H1 (cell line): ENCODE measurements around the gene AFF1. TPM values are rescaled to one million over a fixed set of nuclear protein-coding genes. Genes with fewer than 3 reads are reported as not detected.

Experiments used
- CTCF ChIA-PET: fragments of 300-600 bp; sonication (Branson Sonifier 250); formaldehyde crosslinking; loops from one replicate; lab custom pipeline; 2021; ENCODE audit not compliant: partially characterized antibody; lab: Charles Lee
- POLR2A ChIA-PET: fragments of 300-600 bp; sonication (Branson Sonifier 250); formaldehyde crosslinking; loops from one replicate; lab custom pipeline; 2021; ENCODE audit warnings: inconsistent platforms; ENCODE audit not compliant: partially characterized antibody; lab: Charles Lee
- DNase-seq, 2 experiments: peaks; one replicate each; pipeline versions ENCODE4 v3.0.0 to v3.0.0-alpha.2; 2010 to 2022; ENCODE audit warnings: low spot score in 2 of 2, low read depth in 1 of 2, mixed read lengths in 1 of 2
- FAIRE-seq: peaks from 2 replicates; lab custom pipeline; 2011; peaks lifted over from hg19 to GRCh38; lab: Jason Lieb, UNC
- H2AFZ ChIP-seq: 2 replicates; pipeline ENCODE4 v1.8.1; 2012; ENCODE audit warnings: low read length, inconsistent platforms
- H2AK5ac ChIP-seq: 2 replicates; pipeline ENCODE4 v1.6.1; 2013; ENCODE audit warnings: low read depth, low read length
- H2BK120ac ChIP-seq: replicated peaks from 2 replicates; pipeline ENCODE3; 2013; ENCODE audit warnings: low read depth, low read length, inconsistent platforms
- H2BK12ac ChIP-seq: 2 replicates; pipeline ENCODE4 v1.6.1; 2013; ENCODE audit warnings: low read depth, low read length
- H2BK15ac ChIP-seq: 2 replicates; pipeline ENCODE4 v1.6.1; 2013; ENCODE audit warnings: low read length
- H2BK20ac ChIP-seq: 2 replicates; pipeline ENCODE4 v1.6.1; 2013; ENCODE audit warnings: low read length
- H2BK5ac ChIP-seq: 2 replicates; pipeline ENCODE4 v1.6.1; 2013; ENCODE audit warnings: low read depth, low read length
- H3K14ac ChIP-seq: 2 replicates; pipeline ENCODE4 v1.6.1; 2013; ENCODE audit warnings: inconsistent platforms; ENCODE audit not compliant: insufficient read length
- H3K18ac ChIP-seq: 2 replicates; pipeline ENCODE4 v1.6.1; 2013; ENCODE audit warnings: low read length; ENCODE audit errors: extremely low read depth
- H3K23ac ChIP-seq: 2 replicates; pipeline ENCODE4 v1.6.1; 2013; ENCODE audit warnings: inconsistent platforms; ENCODE audit not compliant: insufficient read length
- H3K23me2 ChIP-seq: 2 replicates; pipeline ENCODE4 v1.6.1; 2013; ENCODE audit warnings: low read depth, low read length
- H3K27ac ChIP-seq: 2 replicates; pipeline ENCODE4 v1.6.1; 2011; ENCODE audit warnings: low read depth, low read length, inconsistent platforms
- H3K27me3 ChIP-seq, 4 experiments: replicated peaks in 1 of 4; 1 replicate in 1 of 4; 2 replicates in 3 of 4; pipeline versions ENCODE4 v1.6.1 to v1.8.1; 2011 to 2013; ENCODE audit warnings: low read length in 3 of 4, mild to moderate bottlenecking in 3 of 4, inconsistent platforms in 2 of 4, mixed read lengths in 2 of 4, moderate library complexity in 1 of 4; ENCODE audit not compliant: control insufficient read depth in 3 of 4, insufficient read depth in 3 of 4; ENCODE audit errors: extremely low read depth in 1 of 4
- H3K36me3 ChIP-seq, 4 experiments: 2 replicates each; pipeline versions ENCODE4 v1.6.1 to v1.8.1; 2011 to 2013; ENCODE audit warnings: mild to moderate bottlenecking in 4 of 4, low read length in 3 of 4, moderate library complexity in 2 of 4, control low read depth in 1 of 4, inconsistent platforms in 1 of 4; ENCODE audit not compliant: insufficient read depth in 4 of 4, control insufficient read depth in 2 of 4
- H3K4ac ChIP-seq: replicated peaks from 2 replicates; pipeline ENCODE3; 2013; ENCODE audit warnings: low read length, low read depth, mixed read lengths, inconsistent platforms; ENCODE audit not compliant: insufficient read length
- H3K4me1 ChIP-seq, 4 experiments: replicated peaks in 1 of 4; 1 replicate in 1 of 4; 2 replicates in 3 of 4; pipeline versions ENCODE4 v1.6.1 to v1.8.1; 2011 to 2013; ENCODE audit warnings: low read length in 3 of 4, inconsistent platforms in 2 of 4, mixed read lengths in 1 of 4; ENCODE audit not compliant: insufficient read depth in 4 of 4, control insufficient read depth in 3 of 4
- H3K4me2 ChIP-seq, 2 experiments: 2 replicates each; pipeline versions ENCODE4 v1.6.1 to v1.8.1; 2011 to 2013; ENCODE audit warnings: low read depth in 2 of 2, low read length in 2 of 2, control low read depth in 1 of 2, inconsistent platforms in 1 of 2, mild to moderate bottlenecking in 1 of 2; ENCODE audit not compliant: insufficient read depth in 1 of 2
- H3K4me3 ChIP-seq, 4 experiments: fragments of 200-600, 300-600 bp in 1 of 4; sonication (generic), shearing (Covaris generic), sonication (Bioruptor Twin) in 1 of 4; 2 replicates each; pipeline versions ENCODE4 v1.5.1 to v1.8.1; 2011 to 2016; ENCODE audit warnings: low read length in 4 of 4, low read depth in 3 of 4, control low read depth in 2 of 4, inconsistent platforms in 2 of 4, mild to moderate bottlenecking in 2 of 4, mixed read lengths in 1 of 4, moderate library complexity in 1 of 4; ENCODE audit not compliant: insufficient read depth in 2 of 4; ENCODE audit errors: extremely low read depth in 1 of 4
- H3K56ac ChIP-seq: replicated peaks from 2 replicates; pipeline ENCODE3; 2013; ENCODE audit warnings: low read depth, mild to moderate bottlenecking, mixed read lengths, low read length, inconsistent platforms; ENCODE audit not compliant: insufficient read length
- H3K79me1 ChIP-seq: 2 replicates; pipeline ENCODE4 v1.6.1; 2013; ENCODE audit warnings: low read depth, low read length, control low read depth
- H3K79me2 ChIP-seq, 2 experiments: 2 replicates each; pipeline versions ENCODE4 v1.6.1 to v1.8.1; 2012 to 2013; ENCODE audit warnings: low read length in 2 of 2, mild to moderate bottlenecking in 2 of 2, inconsistent platforms in 1 of 2; ENCODE audit not compliant: insufficient read depth in 2 of 2, control insufficient read depth in 1 of 2
- H3K9ac ChIP-seq, 4 experiments: replicated peaks in 1 of 4; 1 replicate in 1 of 4; 2 replicates in 3 of 4; pipeline versions ENCODE4 v1.6.1 to v1.8.1; 2011 to 2013; ENCODE audit warnings: low read depth in 3 of 4, low read length in 3 of 4, control low read depth in 2 of 4, mild to moderate bottlenecking in 2 of 4, moderate library complexity in 2 of 4, inconsistent platforms in 1 of 4; ENCODE audit errors: extremely low read depth in 1 of 4
- H3K9me3 ChIP-seq, 2 experiments: 2 replicates each; pipeline versions ENCODE4 v1.6.1 to v1.8.1; 2012 to 2013; ENCODE audit warnings: mild to moderate bottlenecking in 2 of 2, moderate library complexity in 2 of 2, control low read depth in 1 of 2, inconsistent platforms in 1 of 2, low read depth in 1 of 2, low read length in 1 of 2, mixed read lengths in 1 of 2; ENCODE audit not compliant: insufficient read depth in 2 of 2
- H4K20me1 ChIP-seq, 2 experiments: replicated peaks in 1 of 2; 2 replicates each; pipeline versions ENCODE3 to v1.8.1; 2011 to 2013; ENCODE audit warnings: inconsistent platforms in 2 of 2, low read length in 2 of 2, mild to moderate bottlenecking in 1 of 2; ENCODE audit not compliant: insufficient read depth in 2 of 2, control insufficient read depth in 1 of 2
- H4K5ac ChIP-seq: 2 replicates; pipeline ENCODE4 v1.6.1; 2013; ENCODE audit warnings: low read length, low read depth, mixed read lengths, inconsistent platforms; ENCODE audit not compliant: insufficient read length
- H4K8ac ChIP-seq: 2 replicates; pipeline ENCODE4 v1.8.0; 2013; ENCODE audit warnings: mild to moderate bottlenecking, moderate library complexity, low read length, inconsistent platforms; ENCODE audit not compliant: insufficient read depth; ENCODE audit errors: extremely low read depth
- H4K91ac ChIP-seq: replicated peaks from 2 replicates; pipeline ENCODE3; 2013; ENCODE audit warnings: low read length, mixed read lengths, inconsistent platforms; ENCODE audit not compliant: insufficient read length
- ASH2L ChIP-seq: fragments of 200-600, 300-600 bp; sonication (generic); IDR thresholded peaks from one replicate; pipeline ENCODE4 v1.7.1; 2017; ENCODE audit warnings: low read length
- ATF3 ChIP-seq: IDR thresholded peaks from 2 replicates; pipeline ENCODE4 v1.6.1; 2011; ENCODE audit warnings: low read depth, mild to moderate bottlenecking, low read length; ENCODE audit not compliant: insufficient read depth
- CHD1 ChIP-seq: IDR thresholded peaks from 2 replicates; pipeline ENCODE4 v1.6.1; 2012; ENCODE audit warnings: low read depth, low read length, improper control_type of control experiment
- EP300 ChIP-seq, 2 experiments: IDR thresholded peaks; 1 replicate in 1 of 2; 2 replicates in 1 of 2; pipeline ENCODE4 v1.6.1; 2011 to 2012; ENCODE audit warnings: low read depth in 2 of 2, low read length in 2 of 2, mild to moderate bottlenecking in 2 of 2, borderline replicate concordance in 1 of 2, inconsistent platforms in 1 of 2, moderate library complexity in 1 of 2
- GABPA ChIP-seq: IDR thresholded peaks from 2 replicates; pipeline ENCODE4 v1.6.1; 2011; ENCODE audit warnings: mild to moderate bottlenecking, low read length, moderate library complexity, borderline replicate concordance; ENCODE audit not compliant: insufficient read depth
- HDAC2 ChIP-seq, 2 experiments: fragments of 300-600 bp in 1 of 2; sonication (generic) in 1 of 2; IDR thresholded peaks; 2 replicates each; pipeline ENCODE4 v1.6.1; 2011 to 2012; ENCODE audit warnings: low read depth in 2 of 2, low read length in 2 of 2, mild to moderate bottlenecking in 2 of 2, moderate library complexity in 2 of 2, borderline replicate concordance in 1 of 2, inconsistent platforms in 1 of 2
- POU5F1 ChIP-seq: IDR thresholded peaks from 2 replicates; pipeline ENCODE4 v1.6.1; 2011; ENCODE audit warnings: low read depth, mild to moderate bottlenecking, low read length, moderate library complexity
- RBBP5 ChIP-seq: IDR thresholded peaks from 2 replicates; pipeline ENCODE4 v1.7.1; 2012; ENCODE audit warnings: low read depth, mild to moderate bottlenecking, inconsistent platforms, low read length, moderate library complexity, borderline replicate concordance
- SP1 ChIP-seq: IDR thresholded peaks from 2 replicates; pipeline ENCODE4 v1.6.1; 2011; ENCODE audit warnings: low read depth, low read length
- SP2 ChIP-seq: IDR thresholded peaks from 2 replicates; pipeline ENCODE4 v1.6.1; 2012; ENCODE audit warnings: mild to moderate bottlenecking, low read length, inconsistent platforms
- SRF ChIP-seq: IDR thresholded peaks from 2 replicates; pipeline ENCODE4 v1.6.1; 2011; ENCODE audit warnings: mild to moderate bottlenecking, low read depth, low read length, moderate library complexity
- SUZ12 ChIP-seq: fragments of 200-600 bp; sonication (generic); IDR thresholded peaks from 2 replicates; pipeline ENCODE4 v1.6.1; 2012; ENCODE audit warnings: mild to moderate bottlenecking, inconsistent platforms, low read length, moderate library complexity, mixed read lengths
- TBP ChIP-seq: IDR thresholded peaks from 2 replicates; pipeline ENCODE4 v1.6.1; 2011; ENCODE audit warnings: low read depth, low read length, improper control_type of control experiment
- ZNF274 ChIP-seq: IDR thresholded peaks from 2 replicates; pipeline ENCODE4 v1.7.0; 2012; ENCODE audit warnings: low read length, borderline replicate concordance; ENCODE audit errors: extremely low read depth
- WGBS, 2 experiments: shearing (Covaris generic) in 1 of 2; methylation state at CpG; one replicate each; pipeline versions ENCODE4 v1.1.6 to v1.1.7; 2013 to 2015; ENCODE audit warnings: low lambda C conversion rate in 2 of 2, mixed read lengths in 2 of 2, inconsistent platforms in 1 of 2, low coverage in 1 of 2, missing lambda C conversion rate in 1 of 2; ENCODE audit not compliant: insufficient replicate concordance in 2 of 2, insufficient coverage in 1 of 2, insufficient read length in 1 of 2; ENCODE audit errors: extremely low coverage in 1 of 2, missing lambda C conversion rate in 1 of 2; 5-methylcytosine and 5-hydroxymethylcytosine counted together
- polyA plus RNA-seq, 7 experiments: library from polyadenylated mRNA; depleted of rRNA in 3 of 7; stranded (reverse) in 5 of 7; unstranded in 2 of 7; fragments of >200 nt in 5 of 7; fragments of 200-250 nt in 2 of 7; gene quantifications; 1 replicate in 5 of 7; 2 replicates in 1 of 7; 4 replicates in 1 of 7; pipeline versions ENCODE4 v1.2.1 to v1.2.3, GENCODE V29; 2011 to 2013; ENCODE audit warnings: missing spikeins in 2 of 7, mixed read lengths in 2 of 7
- total RNA-seq: library from RNA; stranded (reverse); fragmentation: NEBNext Ultra II Directional; extraction: Animal tissue kit (Norgen Biotek cat#: 25700); gene quantifications from 2 replicates; pipeline ENCODE4 v1.2.1, GENCODE V29; 2021

Gene AFF1
- total and polyA plus RNA-seq, 2 of the 8 experiments (the other 6 are each of a cell fraction or from before 2014, with no cell fraction given): 14.8 to 85.5 TPM

- H3K18ac ChIP-seq: no peak overlapping the region
- H3K4ac ChIP-seq: no peak overlapping the region
- no peak overlapping the region for H2AK5ac ChIP-seq
- no peak overlapping the region for H3K4me2 ChIP-seq
- no peak overlapping the region for H4K5ac ChIP-seq
- no peak overlapping the region for H4K91ac ChIP-seq
- no peaks in the 10 kb centered on the region for H3K27me3 ChIP-seq
- no peak for FAIRE-seq
- no peak overlapping the region for H3K56ac ChIP-seq
- H4K8ac ChIP-seq: no peak overlapping the region
- H2BK5ac ChIP-seq: no peak overlapping the region
- no peak overlapping the region for H3K27ac ChIP-seq
- H3K36me3 ChIP-seq: no peaks in the 10 kb centered on the region
- H3K79me1 ChIP-seq: no peaks in the 10 kb centered on the region
- no peaks in the 10 kb centered on the region for H3K9me3 ChIP-seq
- H2AFZ ChIP-seq: no peak overlapping the region
- H3K23ac ChIP-seq: no peak overlapping the region
- H3K4me3 ChIP-seq: no peak overlapping the region
- WGBS, 2 experiments: 78% methylated on average over 1 of the region's 1 CpG; no CpG with 5 or more reads in 1 of the 2 experiments
- H3K23me2 ChIP-seq: no peaks in the 10 kb centered on the region
- ChIA-PET POLR2A (no interaction called here), CTCF (no interaction called here)
- no peak for DNase-seq
- no peak overlapping the region for H2BK15ac ChIP-seq
- no peak overlapping the region for H2BK20ac ChIP-seq
- H3K9ac ChIP-seq: no peak overlapping the region
- H3K4me1 ChIP-seq: no peaks in the 10 kb centered on the region
- no peak overlapping the region for H2BK120ac ChIP-seq
- H3K79me2 ChIP-seq: no peaks in the 10 kb centered on the region
- no peaks in the 10 kb centered on the region for H4K20me1 ChIP-seq
- H3K14ac ChIP-seq: no peak overlapping the region
- no peak overlapping the region for H2BK12ac ChIP-seq
- TF ChIP-seq GABPA (no peak), TBP (no peak), SP1 (no peak), SRF (no peak), RBBP5 (no peak), HDAC2 (IDR thresholded peaks at IDR 0.05; ENCODE audit: borderline replicate concordance in 1 of 2, low read depth in 2 of 2, low read length in 2 of 2) (no peak), CHD1 (no peak), ATF3 (no peak), ASH2L (no peak), EP300 (IDR thresholded peaks at IDR 0.05; ENCODE audit: borderline replicate concordance in 1 of 2, low read depth in 2 of 2, low read length in 2 of 2) (no peak), POU5F1 (no peak), SP2 (no peak), ZNF274 (no peak), SUZ12 (no peak)
Observed at GRCh38 chr4:87179751-87180150, 244.9 kb downstream of the AFF1 start.
